Esophagus muscularis mucosa (tissue), 4 donors: ENCODE measurements around the gene SYT17.

ENCODE experiments used
- CTCF ChIP-seq, 3 experiments: fragments of 200-600 bp in 2 of 3; fragments of 450-650 bp in 1 of 3; sonication (generic) in 2 of 3; IDR thresholded peaks; one replicate each; pipeline ENCODE4 v1.5.1; 2017 to 2019; ENCODE audit warnings: antibody characterized with exemption in 3 of 3, mild to moderate bottlenecking in 2 of 3, moderate library complexity in 1 of 3
- EP300 ChIP-seq: sonication (generic); formaldehyde crosslinking; IDR thresholded peaks from one replicate; pipeline ENCODE4 v1.6.1; 2017; ENCODE audit warnings: antibody characterized with exemption
- POLR2A ChIP-seq: fragments of 450-650 bp; IDR thresholded peaks from one replicate; pipeline ENCODE4 v1.6.1; 2017; ENCODE audit warnings: antibody characterized with exemption, moderate library complexity, mild to moderate bottlenecking, low read depth
- POLR2AphosphoS5 ChIP-seq, 2 donors: sonication (generic); formaldehyde crosslinking; IDR thresholded peaks; one replicate each; pipeline ENCODE4 v1.6.1; 2017; ENCODE audit warnings: antibody characterized with exemption in 2 of 2

DNA sequence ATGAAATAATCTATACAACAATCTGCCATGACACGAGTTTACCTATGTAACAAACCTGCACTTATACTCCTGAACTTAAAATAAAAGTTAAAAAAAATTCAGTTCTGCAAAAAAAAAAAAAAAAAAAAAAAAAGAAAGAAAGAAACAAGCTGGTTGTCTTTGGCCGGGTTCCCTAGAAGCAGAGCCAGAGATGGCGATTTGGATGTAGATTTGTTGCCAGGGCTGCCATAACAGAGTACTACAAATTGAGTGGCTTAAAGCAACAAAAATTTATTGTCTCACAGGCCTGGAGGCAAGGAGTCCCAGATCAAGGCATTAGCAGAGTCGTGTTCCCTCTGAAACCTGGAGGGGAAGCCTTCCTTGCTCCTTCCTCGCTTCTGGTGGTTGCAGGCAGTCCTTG lies 20.4 kb downstream of the SYT17 start:
- no peak for TF ChIP-seq CTCF (IDR thresholded peaks at IDR 0.05)
- TF ChIP-seq POLR2AphosphoS5 (IDR thresholded peaks at IDR 0.05) = no peak
- no peak for TF ChIP-seq POLR2A
- no peak for TF ChIP-seq EP300
